Esophagus muscularis mucosa (tissue), 4 donors: ENCODE data around the gene GSN. TPM values are rescaled to one million over a fixed set of nuclear protein-coding genes. Genes with fewer than 3 reads are reported as not detected.
A peak's percentile ranks its signal among the peaks of the same experiment; 100 is the strongest.

Source experiments
- DNase-seq: peaks from one replicate; pipeline ENCODE4 v3.0.0-alpha.2; 2017; ENCODE audit errors: extremely low spot score
- H3K27ac ChIP-seq, 4 donors: fragments of 200-600 bp; sonication (generic); replicated peaks in 1 of 4; 1 replicate in 3 of 4; 2 replicates in 1 of 4; pipeline ENCODE4 v1.5.1; 2016 to 2019; ENCODE audit warnings: mild to moderate bottlenecking in 1 of 4
- H3K27me3 ChIP-seq, 4 donors: fragments of 200-600 bp; sonication (generic); one replicate each; pipeline versions ENCODE4 v1.5.1 to v1.6.0; 2016 to 2019
- H3K36me3 ChIP-seq, 4 donors: fragments of 200-600 bp; sonication (generic); one replicate each; pipeline ENCODE4 v1.5.1; 2016 to 2019
- H3K4me1 ChIP-seq, 4 donors: fragments of 200-600 bp; sonication (generic); one replicate each; pipeline ENCODE4 v1.5.1; 2016 to 2019
- H3K4me3 ChIP-seq, 4 donors: fragments of 200-600 bp; sonication (generic); 1 replicate in 2 of 4; 2 replicates in 2 of 4; pipeline ENCODE4 v1.5.1; 2016 to 2019; ENCODE audit warnings: mild to moderate bottlenecking in 4 of 4, moderate library complexity in 1 of 4
- H3K9me3 ChIP-seq, 4 donors: fragments of 200-600 bp; sonication (generic); 1 replicate in 3 of 4; 2 replicates in 1 of 4; pipeline ENCODE4 v1.5.1; 2016 to 2019
- CTCF ChIP-seq, 3 experiments: fragments of 200-600 bp in 2 of 3; fragments of 450-650 bp in 1 of 3; sonication (generic) in 2 of 3; IDR thresholded peaks; one replicate each; pipeline ENCODE4 v1.5.1; 2017 to 2019; ENCODE audit warnings: antibody characterized with exemption in 3 of 3, mild to moderate bottlenecking in 2 of 3, moderate library complexity in 1 of 3
- EP300 ChIP-seq: sonication (generic); formaldehyde crosslinking; IDR thresholded peaks from one replicate; pipeline ENCODE4 v1.6.1; 2017; ENCODE audit warnings: antibody characterized with exemption
- POLR2A ChIP-seq: fragments of 450-650 bp; IDR thresholded peaks from one replicate; pipeline ENCODE4 v1.6.1; 2017; ENCODE audit warnings: antibody characterized with exemption, moderate library complexity, mild to moderate bottlenecking, low read depth
- POLR2AphosphoS5 ChIP-seq, 2 donors: sonication (generic); formaldehyde crosslinking; IDR thresholded peaks; one replicate each; pipeline ENCODE4 v1.6.1; 2017; ENCODE audit warnings: antibody characterized with exemption in 2 of 2
- WGBS: methylation state at CpG from one replicate; pipeline ENCODE4 v1.1.5; 2018; 5-methylcytosine and 5-hydroxymethylcytosine counted together
- intact Hi-C: fragments of 100-400 bp; cut with DNase I; formaldehyde crosslinking; loops from one replicate; pipeline ENCODE4 v1.15.1; 2023
- total RNA-seq, 4 donors: library from RNA; depleted of rRNA; stranded (reverse); fragments of >200 nt; gene quantifications; one replicate each; pipeline versions ENCODE4 v1.1.0 to v1.2.1, GENCODE V29; 2016

Gene GSN
- total RNA-seq, 4 donors from 2014 or later: 2,509 to 3,811 (median 3,170) TPM

DNA sequence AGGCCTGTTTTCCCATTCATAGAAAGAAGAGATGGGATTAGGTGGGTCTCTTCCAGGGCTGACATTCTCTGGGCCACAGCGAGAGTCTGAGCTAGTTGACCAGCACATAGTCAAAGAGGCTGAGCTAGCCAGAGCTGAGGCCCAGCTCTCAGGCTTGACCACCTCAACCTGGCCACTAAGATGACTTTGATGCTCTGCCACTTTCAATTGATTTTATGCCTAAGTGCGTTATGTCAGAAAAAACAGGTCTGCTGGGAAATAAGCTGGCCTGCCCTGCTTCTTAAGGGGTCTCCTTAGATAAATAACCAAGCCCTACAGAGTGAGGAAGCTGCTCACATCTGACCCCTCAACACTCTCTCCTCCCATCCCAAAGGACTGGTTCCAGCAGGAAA lies 46.3 kb upstream of the GSN start:
- intact Hi-C loops: loop anchor here (5.0 kb wide), 1 partner anchor 36 kb away; no protein-coding TSS in a partner anchor
- no peaks in the 10 kb centered on the region for H3K36me3 ChIP-seq
- DNase-seq: no peak
- H3K4me3 ChIP-seq: no peak overlapping the region
- no peak for TF ChIP-seq EP300
- no peak for TF ChIP-seq POLR2A
- TF ChIP-seq CTCF (IDR thresholded peaks at IDR 0.05): no peak
- no peak for TF ChIP-seq POLR2AphosphoS5 (IDR thresholded peaks at IDR 0.05)
- H3K4me1 ChIP-seq: peaks cover 0 to 9% (median 5%) of the 10 kb centered on the region in 4 donors
- H3K9me3 ChIP-seq: no peaks in the 10 kb centered on the region
- no peak overlapping the region for H3K27ac ChIP-seq
- 100% methylated on average over 2 of the region's 2 CpGs for WGBS
- no peaks in the 10 kb centered on the region for H3K27me3 ChIP-seq

DNA sequence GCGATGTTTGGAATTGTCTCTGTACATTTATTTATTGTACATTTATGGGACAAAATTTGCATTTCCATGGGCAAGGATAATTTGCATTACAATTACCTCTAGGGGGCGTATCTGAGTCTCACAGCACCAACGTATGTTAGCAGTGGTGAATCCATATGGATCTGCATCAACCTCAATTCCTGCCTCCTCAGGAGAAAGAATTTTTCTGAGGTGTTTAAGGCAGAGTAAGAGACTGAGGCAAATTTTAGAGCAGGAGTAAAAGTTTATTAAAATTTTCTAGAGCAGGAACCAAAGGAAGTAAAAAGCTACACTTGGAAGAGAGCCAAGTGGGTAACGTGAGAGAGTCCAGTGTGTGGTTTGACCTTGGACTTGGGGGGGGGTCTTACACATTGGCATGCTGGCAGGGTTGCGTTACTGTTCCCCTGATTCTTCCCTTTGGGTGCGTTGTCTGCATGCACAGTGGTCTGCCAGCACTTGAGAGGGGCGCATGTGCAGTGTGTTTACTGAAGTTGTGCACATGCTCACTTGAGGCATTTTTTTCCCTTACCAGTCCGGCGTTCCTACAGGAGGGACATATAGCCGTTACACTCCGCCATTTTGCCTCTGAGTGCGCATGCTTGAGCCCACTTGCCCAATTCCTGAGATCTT lies 45.3 kb upstream of the GSN start:
- Histone ChIP-seq H3K4me3 (no peak overlapping the region), H3K4me1 (peaks cover 0 to 9% (median 5%) of the 10 kb centered on the region in 4 donors), H3K9me3 (no peaks in the 10 kb centered on the region), H3K27me3 (no peaks in the 10 kb centered on the region), H3K27ac (no peak overlapping the region), H3K36me3 (no peaks in the 10 kb centered on the region)
- peak; percentile 72 to 77 (median 77) for TF ChIP-seq CTCF (IDR thresholded peaks at IDR 0.05)
- TF ChIP-seq POLR2AphosphoS5 (IDR thresholded peaks at IDR 0.05): peak in 1 of 2 donors; percentile 26
- TF ChIP-seq POLR2A: no peak
- no peak for TF ChIP-seq EP300
- DNase-seq: no peak
- WGBS: 64% methylated on average over 12 of the region's 12 CpGs
- intact Hi-C loops: loop anchor here (5.0 kb wide), 1 partner anchor 35 kb away; no protein-coding TSS in a partner anchor

- no peak for DNase-seq
- H3K9me3 ChIP-seq: no peaks in the 10 kb centered on the region
- H3K27me3 ChIP-seq: no peaks in the 10 kb centered on the region
- TF ChIP-seq POLR2A (no peak), EP300 (no peak), CTCF (IDR thresholded peaks at IDR 0.05) (no peak), POLR2AphosphoS5 (IDR thresholded peaks at IDR 0.05) (no peak)
- no peaks in the 10 kb centered on the region for H3K36me3 ChIP-seq
- intact Hi-C loops: loop anchor here (5.0 kb wide), 1 partner anchor 162 kb away; no protein-coding TSS in a partner anchor
- WGBS: 70% methylated on average over 5 of the region's 5 CpGs
- H3K27ac ChIP-seq: no peak overlapping the region
- H3K4me3 ChIP-seq: no peak overlapping the region
- H3K4me1 ChIP-seq: peaks cover 0 to 9% (median 5%) of the 10 kb centered on the region in 4 donors
Observed at GRCh38 chr9:121225240-121225639, 42.7 kb upstream of the GSN start.

GRCh38 chr9:121226175-121226574 lies 41.8 kb upstream of the GSN start:
- H3K4me1 ChIP-seq: peaks cover 0 to 9% (median 5%) of the 10 kb centered on the region in 4 donors
- WGBS: 76% methylated on average over 2 of the region's 2 CpGs
- H3K4me3 ChIP-seq: no peak overlapping the region
- TF ChIP-seq POLR2AphosphoS5 (IDR thresholded peaks at IDR 0.05): no peak
- TF ChIP-seq EP300: no peak
- TF ChIP-seq CTCF (IDR thresholded peaks at IDR 0.05): no peak
- no peak for TF ChIP-seq POLR2A
- no peaks in the 10 kb centered on the region for H3K9me3 ChIP-seq
- no peak for DNase-seq
- no peak overlapping the region for H3K27ac ChIP-seq
- H3K36me3 ChIP-seq: no peaks in the 10 kb centered on the region
- H3K27me3 ChIP-seq: no peaks in the 10 kb centered on the region
- intact Hi-C loops: loop anchor here (5.0 kb wide), 1 partner anchor 161 kb away; no protein-coding TSS in a partner anchor

GRCh38 chr9:121227862-121228261 lies 40.1 kb upstream of the GSN start:
- intact Hi-C loops: loop anchor here (5.0 kb wide), 1 partner anchor 159 kb away; no protein-coding TSS in a partner anchor
- Histone ChIP-seq H3K27me3 (no peaks in the 10 kb centered on the region), H3K4me3 (no peak overlapping the region), H3K27ac (no peak overlapping the region), H3K4me1 (peaks cover 0 to 2% (median under 1%) of the 10 kb centered on the region in 4 donors), H3K9me3 (no peaks in the 10 kb centered on the region), H3K36me3 (peaks cover 0 to 4% (median 0%) of the 10 kb centered on the region in 4 donors)
- WGBS: 66% methylated on average over 4 of the region's 4 CpGs
- DNase-seq: no peak
- TF ChIP-seq EP300 (no peak), POLR2AphosphoS5 (IDR thresholded peaks at IDR 0.05) (no peak), POLR2A (no peak), CTCF (IDR thresholded peaks at IDR 0.05) (no peak)
